Measurements from ENCODE around the gene DMD. TPM values are rescaled to one million over a fixed set of nuclear protein-coding genes. Genes with fewer than 3 reads are reported as not detected.

Gene DMD
- total and polyA plus RNA-seq, 4 donors: 3.9 to 73.8 (median 11.2) TPM

- no peak for DNase-seq
- peaks cover 0 to 6% (median 0%) of the 10 kb centered on the region in 3 donors for H3K27me3 ChIP-seq (ENCODE audit: control insufficient read depth in 3 of 3, insufficient read depth in 3 of 3, low read length in 2 of 3)
- no peak for TF ChIP-seq CTCF (IDR thresholded peaks at IDR 0.05; ENCODE audit: control extremely low read depth, extremely low read depth)
- H3K36me3 ChIP-seq (ENCODE audit: control insufficient read depth in 4 of 4, insufficient read depth in 4 of 4, low read length in 4 of 4): no peaks in the 10 kb centered on the region
- no peaks in the 10 kb centered on the region for H3K9me3 ChIP-seq (ENCODE audit: control insufficient read depth in 4 of 4, insufficient read depth in 3 of 4, low read length in 3 of 4)
- H3K4me3 ChIP-seq: no peak overlapping the region
- peaks cover 0 to 8% (median 0%) of the 10 kb centered on the region in 5 donors for H3K4me1 ChIP-seq (ENCODE audit: control insufficient read depth in 5 of 5, insufficient read depth in 5 of 5, low read length in 5 of 5)
- H3K27ac ChIP-seq (ENCODE audit: low read depth in 1 of 2, low read length in 1 of 2): no peak overlapping the region
- ATAC-seq (ENCODE audit: insufficient read depth, low FRiP score): no peak
- WGBS, 2 donors: 87 to 95% methylated on average over 7 of the region's 7 CpGs
- no peak overlapping the region for H3K9ac ChIP-seq (ENCODE audit: insufficient read depth in 1 of 2, low read length in 2 of 2)
Measured at GRCh38 chrX:31126205-31126604, 2085.1 kb downstream of the DMD start.

- peaks cover 0 to 8% (median 0%) of the 10 kb centered on the region in 5 donors for H3K4me1 ChIP-seq (ENCODE audit: control insufficient read depth in 5 of 5, insufficient read depth in 5 of 5, low read length in 5 of 5)
- no peak overlapping the region for H3K4me3 ChIP-seq
- DNase-seq (no peak), ATAC-seq (ENCODE audit: insufficient read depth, low FRiP score) (no peak)
- no peaks in the 10 kb centered on the region for H3K36me3 ChIP-seq (ENCODE audit: control insufficient read depth in 4 of 4, insufficient read depth in 4 of 4, low read length in 4 of 4)
- no peak overlapping the region for H3K27ac ChIP-seq (ENCODE audit: low read depth in 1 of 2, low read length in 1 of 2)
- H3K9ac ChIP-seq (ENCODE audit: insufficient read depth in 1 of 2, low read length in 2 of 2): no peak overlapping the region
- 72 to 85% methylated on average over 4 of the region's 4 CpGs for WGBS, 2 donors
- no peak for TF ChIP-seq CTCF (IDR thresholded peaks at IDR 0.05; ENCODE audit: control extremely low read depth, extremely low read depth)
- no peaks in the 10 kb centered on the region for H3K9me3 ChIP-seq (ENCODE audit: control insufficient read depth in 4 of 4, insufficient read depth in 3 of 4, low read length in 3 of 4)
- peaks cover 0 to 6% (median 0%) of the 10 kb centered on the region in 3 donors for H3K27me3 ChIP-seq (ENCODE audit: control insufficient read depth in 3 of 3, insufficient read depth in 3 of 3, low read length in 2 of 3)
Measured at GRCh38 chrX:31124536-31124935, 2086.8 kb downstream of the DMD start.

GRCh38 chrX:31123335-31123734 is 2088.0 kb downstream of the DMD start:
- Histone ChIP-seq H3K4me3 (no peak overlapping the region), H3K9me3 (ENCODE audit: control insufficient read depth in 4 of 4, insufficient read depth in 3 of 4, low read length in 3 of 4) (no peaks in the 10 kb centered on the region), H3K9ac (ENCODE audit: insufficient read depth in 1 of 2, low read length in 2 of 2) (no peak overlapping the region), H3K27ac (ENCODE audit: low read depth in 1 of 2, low read length in 1 of 2) (no peak overlapping the region), H3K36me3 (ENCODE audit: control insufficient read depth in 4 of 4, insufficient read depth in 4 of 4, low read length in 4 of 4) (no peaks in the 10 kb centered on the region), H3K27me3 (ENCODE audit: control insufficient read depth in 3 of 3, insufficient read depth in 3 of 3, low read length in 2 of 3) (peaks cover 0 to 3% (median 0%) of the 10 kb centered on the region in 3 donors), H3K4me1 (ENCODE audit: control insufficient read depth in 5 of 5, insufficient read depth in 5 of 5, low read length in 5 of 5) (peaks cover 0 to 5% (median 0%) of the 10 kb centered on the region in 5 donors)
- ATAC-seq (ENCODE audit: insufficient read depth, low FRiP score) (no peak), DNase-seq (no peak)
- TF ChIP-seq CTCF (IDR thresholded peaks at IDR 0.05; ENCODE audit: control extremely low read depth, extremely low read depth): no peak
- 71 to 80% methylated on average over 3 of the region's 3 CpGs for WGBS, 2 donors

DNA sequence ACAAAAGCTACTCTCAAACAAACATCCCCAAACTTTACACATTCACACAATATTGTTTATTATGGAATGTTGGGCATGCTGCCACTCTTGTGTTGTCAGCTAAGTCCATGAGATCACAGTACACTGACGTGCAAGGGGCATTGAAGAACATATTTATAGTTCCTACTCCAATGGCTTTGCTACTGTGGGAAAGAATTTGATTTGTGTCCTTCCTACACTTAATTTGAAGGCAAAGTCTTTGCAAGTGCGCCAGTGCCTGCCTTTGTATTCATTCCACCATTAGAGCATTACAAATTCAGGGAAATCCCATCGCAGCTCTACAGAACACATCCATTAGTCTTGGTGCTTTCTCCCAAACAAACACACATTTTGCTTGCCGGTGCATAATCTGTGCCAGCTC is 2094.1 kb downstream of the DMD start:
- 67 to 72% methylated on average over 4 of the region's 4 CpGs for whole genome bisulfite sequencing, 2 donors
- peaks cover 0 to 2% (median 0%) of the 10 kb centered on the region in 3 donors for H3K27me3 ChIP-seq (ENCODE audit: control insufficient read depth in 3 of 3, insufficient read depth in 3 of 3, low read length in 2 of 3)
- no peak overlapping the region for H3K27ac ChIP-seq (ENCODE audit: low read depth in 1 of 2, low read length in 1 of 2)
- H3K9me3 ChIP-seq (ENCODE audit: control insufficient read depth in 4 of 4, insufficient read depth in 3 of 4, low read length in 3 of 4): no peaks in the 10 kb centered on the region
- ATAC-seq (ENCODE audit: insufficient read depth, low FRiP score) (no peak), DNase-seq (no peak)
- no peaks in the 10 kb centered on the region for H3K36me3 ChIP-seq (ENCODE audit: control insufficient read depth in 4 of 4, insufficient read depth in 4 of 4, low read length in 4 of 4)
- peaks cover 0 to 10% (median 0%) of the 10 kb centered on the region in 5 donors for H3K4me1 ChIP-seq (ENCODE audit: control insufficient read depth in 5 of 5, insufficient read depth in 5 of 5, low read length in 5 of 5)
- H3K9ac ChIP-seq (ENCODE audit: insufficient read depth in 1 of 2, low read length in 2 of 2): no peak overlapping the region
- TF ChIP-seq CTCF (IDR thresholded peaks at IDR 0.05; ENCODE audit: control extremely low read depth, extremely low read depth): no peak
- no peak overlapping the region for H3K4me3 ChIP-seq

All from lung (tissue), 12 donors.